HuH-7 (cell line): ENCODE measurements around the gene RFFL.
"Not testable (repeated sequence)": the region's sequence is repeated elsewhere in the genome, so short reads cannot be mapped to it uniquely, and the experiment has no call there.

Experiments used
- DNase-seq: peaks from one replicate; pipeline ENCODE4 v3.0.0; 2011; ENCODE audit warnings: low spot score

Gene RFFL, protein sequence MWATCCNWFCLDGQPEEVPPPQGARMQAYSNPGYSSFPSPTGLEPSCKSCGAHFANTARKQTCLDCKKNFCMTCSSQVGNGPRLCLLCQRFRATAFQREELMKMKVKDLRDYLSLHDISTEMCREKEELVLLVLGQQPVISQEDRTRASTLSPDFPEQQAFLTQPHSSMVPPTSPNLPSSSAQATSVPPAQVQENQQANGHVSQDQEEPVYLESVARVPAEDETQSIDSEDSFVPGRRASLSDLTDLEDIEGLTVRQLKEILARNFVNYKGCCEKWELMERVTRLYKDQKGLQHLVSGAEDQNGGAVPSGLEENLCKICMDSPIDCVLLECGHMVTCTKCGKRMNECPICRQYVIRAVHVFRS

DNA sequence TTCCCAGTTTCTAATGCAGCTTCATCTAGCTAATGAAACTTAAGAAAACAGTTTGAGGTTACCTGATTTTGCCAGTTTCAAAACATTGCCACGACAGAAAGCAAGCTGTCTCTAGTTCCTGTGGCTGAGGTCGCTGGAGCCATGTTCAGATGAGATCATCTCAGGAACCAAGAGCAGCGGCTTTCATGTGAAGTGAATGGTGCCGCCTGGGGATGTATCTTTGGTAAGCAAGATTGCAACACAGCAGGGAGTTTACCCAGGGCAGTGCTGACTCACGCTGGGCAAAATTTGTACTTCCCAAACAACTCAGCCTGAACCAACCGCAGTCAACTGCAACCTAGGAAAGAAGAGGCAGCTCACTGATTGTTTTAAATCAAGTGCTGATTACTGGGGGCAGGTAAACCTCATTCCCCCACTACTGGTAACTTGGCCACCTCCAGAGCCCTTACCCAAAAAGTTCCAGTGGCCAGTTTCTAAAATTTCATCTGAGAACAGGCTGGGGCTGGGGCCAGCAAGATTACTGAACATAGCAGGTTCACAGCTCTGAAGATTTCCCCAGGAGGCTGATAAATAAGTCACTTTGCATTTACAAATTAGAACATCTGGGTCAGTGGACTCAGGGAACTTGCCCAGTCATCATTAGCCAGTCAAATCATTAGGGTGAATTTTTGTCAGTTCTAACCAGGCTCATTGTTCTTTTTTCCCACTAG is at the start of gene RFFL:
Gene RFFL, minus strand, starts transcription at position 194 of the 710 bp plus-strand sequence. CDS start 37,154 bp downstream, outside the sequence.
- peak; percentile 80 for DNase-seq

DNA sequence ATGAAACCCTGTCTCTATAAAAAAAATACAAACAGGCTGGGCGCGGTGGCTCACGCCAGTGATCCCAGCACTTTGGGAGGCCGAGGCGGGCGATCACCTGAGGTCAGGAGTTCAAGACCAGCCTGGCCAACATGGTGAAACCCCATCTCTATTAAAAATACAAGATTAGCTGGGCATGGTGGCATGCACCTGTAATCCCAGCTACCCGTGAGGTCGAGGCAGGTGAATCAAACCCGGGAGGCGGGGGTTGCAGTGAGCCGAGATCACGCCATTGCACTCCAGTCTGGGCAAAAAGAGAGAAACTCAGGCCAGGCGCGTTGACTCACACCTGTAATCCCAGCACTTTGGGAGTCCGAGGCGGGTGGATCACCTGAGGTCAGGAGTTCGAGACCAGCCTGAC is 47.3 kb upstream of the RFFL start:
- DNase-seq = not testable (repeated sequence)

DNA sequence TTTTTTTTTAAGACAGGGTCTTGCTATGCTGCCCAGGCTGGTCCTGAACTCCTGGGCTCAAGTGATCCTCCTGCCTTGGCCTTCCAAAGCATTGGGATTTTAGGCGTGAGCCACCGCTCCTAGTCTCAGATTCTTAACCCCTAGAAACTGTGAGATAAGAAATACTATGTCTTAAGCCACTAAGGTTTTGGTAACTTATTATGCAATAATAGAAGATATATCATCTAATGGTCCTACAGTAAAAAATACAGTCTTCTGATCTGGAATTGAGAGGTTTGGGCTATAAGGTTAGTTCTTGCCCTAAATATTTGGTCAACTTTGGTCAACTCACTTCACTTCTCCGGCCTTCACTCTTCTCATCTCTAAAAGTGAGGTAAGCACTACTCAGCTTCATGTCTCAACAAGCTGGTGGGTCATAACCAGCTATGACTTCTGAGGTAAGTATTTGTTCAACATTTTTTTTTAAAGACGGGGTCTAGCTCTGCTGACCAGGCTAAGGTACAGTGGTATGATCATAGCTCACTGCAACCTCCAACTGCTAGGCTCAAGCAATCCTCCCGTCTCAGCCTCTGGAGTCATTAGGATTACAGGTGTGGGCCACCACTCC is 41.4 kb upstream of the RFFL start:
- no peak for DNase-seq

DNA sequence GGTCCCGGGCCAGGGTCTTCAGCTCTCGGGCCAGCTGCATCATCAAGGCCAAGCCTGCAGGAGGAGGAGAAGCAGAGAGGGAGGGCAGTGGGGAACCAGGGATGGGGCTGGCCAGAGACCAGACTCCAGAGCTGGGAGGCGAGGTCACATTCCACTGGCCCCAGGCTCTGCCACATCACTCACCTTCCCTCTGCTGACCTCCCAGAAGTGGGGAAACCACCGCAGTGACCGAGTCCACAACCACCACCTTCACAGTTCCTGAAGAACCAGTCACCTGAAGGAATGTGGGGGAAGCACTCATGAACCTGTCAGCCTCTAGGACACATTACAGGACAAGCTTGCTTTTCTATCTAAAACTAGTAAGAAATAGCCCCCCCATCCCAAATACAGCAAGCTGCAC is 39.8 kb upstream of the RFFL start:
- DNase-seq = no peak

DNA sequence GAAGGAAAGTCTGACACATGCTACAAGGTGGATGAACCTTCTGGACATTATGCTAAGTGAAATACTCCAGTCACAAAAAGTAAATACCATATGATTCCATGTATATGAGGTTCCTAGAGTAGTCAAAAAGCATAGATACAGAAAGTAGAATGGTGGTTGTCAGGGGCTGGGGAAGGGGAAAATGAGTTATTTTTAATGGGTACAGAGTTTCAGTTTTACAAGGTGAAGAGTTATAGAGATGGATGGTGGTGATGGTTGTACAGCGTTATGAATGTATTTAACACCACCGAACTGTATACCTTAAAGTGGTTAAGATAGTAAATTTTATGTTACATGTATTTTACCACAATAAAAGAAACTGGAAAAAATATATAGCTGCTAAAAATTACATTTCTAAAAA is 38.2 kb upstream of the RFFL start:
- no peak for DNase-seq

DNA sequence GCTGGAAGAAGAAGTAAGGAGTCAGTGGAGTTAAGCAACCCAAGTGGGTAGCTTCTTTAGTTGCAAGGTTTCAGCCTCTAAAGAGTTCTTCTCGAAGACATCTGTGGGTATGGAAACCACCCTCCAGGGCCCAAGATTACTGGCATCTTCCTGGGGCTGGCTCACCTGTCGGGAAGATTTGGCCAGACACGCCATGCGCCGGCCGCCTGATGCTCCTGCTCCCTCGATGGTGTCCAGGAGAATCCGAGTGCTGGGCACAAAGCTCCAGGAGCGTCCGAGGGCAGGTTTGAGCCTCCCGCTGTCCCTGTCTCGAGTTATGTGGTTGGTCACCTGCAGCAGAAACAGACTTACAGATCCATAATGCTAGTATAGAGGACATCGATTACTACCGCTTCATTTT is 37.5 kb upstream of the RFFL start:
- no peak for DNase-seq

DNA sequence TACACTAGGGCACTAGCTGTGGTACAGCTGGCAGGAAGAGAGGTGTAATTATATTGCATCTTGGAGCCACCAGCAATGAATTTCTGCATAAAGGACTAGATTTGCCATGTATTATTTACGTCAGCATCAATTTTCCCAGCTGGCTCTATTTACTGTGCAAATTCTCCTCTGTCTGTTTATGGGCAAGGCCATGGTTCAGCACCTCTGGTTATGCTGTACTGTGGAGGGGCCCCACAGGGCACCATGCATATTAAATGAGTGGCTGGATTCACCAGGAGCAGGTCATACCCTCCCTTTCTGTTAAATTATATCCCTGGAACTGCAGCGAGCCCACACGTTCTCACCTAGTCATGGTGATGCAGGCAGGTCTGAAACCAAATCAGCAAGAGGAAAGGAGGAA is 36.4 kb upstream of the RFFL start:
- no peak for DNase-seq

DNA sequence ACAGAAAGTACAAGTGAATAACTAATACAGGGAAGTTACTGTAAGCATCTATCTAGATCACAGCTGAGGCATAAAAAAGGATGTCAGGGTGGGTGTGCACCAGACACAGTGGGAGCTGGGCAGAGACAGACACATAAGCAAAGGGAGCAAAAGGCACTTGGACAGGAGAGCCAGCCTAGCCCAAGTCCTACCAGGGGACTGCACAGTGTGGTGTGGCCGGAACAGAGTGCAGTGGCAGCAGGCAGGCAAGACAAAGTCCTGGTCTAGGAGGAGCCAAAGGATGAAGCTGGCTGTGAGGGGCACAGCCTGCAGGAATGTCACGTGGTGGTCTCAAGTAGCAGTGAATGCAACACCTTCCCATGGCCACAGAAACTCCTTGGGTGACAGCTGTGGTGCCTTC is 34.3 kb upstream of the RFFL start:
- no peak for DNase-seq

DNA sequence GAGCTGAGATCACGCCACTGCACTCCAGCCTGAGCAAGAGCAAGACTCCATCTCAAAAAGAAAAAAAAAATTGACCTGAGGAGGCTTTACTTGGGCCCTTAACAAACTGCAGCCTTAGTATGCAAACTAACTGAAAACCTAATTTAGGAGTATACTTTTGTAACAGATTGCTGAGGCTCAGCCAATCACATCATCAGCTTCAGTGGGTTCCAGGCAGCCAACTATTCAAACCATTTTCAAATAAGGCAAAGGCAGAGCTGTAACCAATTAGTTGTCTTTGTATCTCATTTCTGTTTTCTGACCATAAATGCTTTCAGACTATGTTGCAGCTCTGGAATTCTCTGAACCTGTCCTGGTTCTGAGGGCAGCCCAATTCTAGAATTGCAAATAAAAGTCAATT is 32.2 kb upstream of the RFFL start:
- DNase-seq = no peak

DNA sequence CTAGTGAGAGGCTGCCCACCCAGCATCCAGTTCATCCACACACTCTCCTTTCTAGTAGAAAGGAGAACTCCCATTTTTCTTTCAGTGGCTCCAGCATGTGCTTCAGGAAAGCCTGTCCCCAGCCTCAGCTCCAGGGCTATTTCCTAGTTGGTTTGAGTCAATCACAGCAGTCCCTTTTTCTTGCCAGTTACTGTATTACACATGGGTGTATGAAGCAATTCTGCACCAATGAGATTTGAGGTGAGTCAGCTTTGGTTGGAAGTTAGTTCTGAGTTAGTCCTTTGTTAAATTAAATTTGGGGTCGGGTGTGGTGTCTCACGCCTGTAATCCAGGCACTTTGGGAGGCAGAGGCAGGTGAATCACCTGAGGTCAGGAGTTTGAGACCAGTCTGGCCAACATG is 31.4 kb upstream of the RFFL start:
- DNase-seq = no peak

DNA sequence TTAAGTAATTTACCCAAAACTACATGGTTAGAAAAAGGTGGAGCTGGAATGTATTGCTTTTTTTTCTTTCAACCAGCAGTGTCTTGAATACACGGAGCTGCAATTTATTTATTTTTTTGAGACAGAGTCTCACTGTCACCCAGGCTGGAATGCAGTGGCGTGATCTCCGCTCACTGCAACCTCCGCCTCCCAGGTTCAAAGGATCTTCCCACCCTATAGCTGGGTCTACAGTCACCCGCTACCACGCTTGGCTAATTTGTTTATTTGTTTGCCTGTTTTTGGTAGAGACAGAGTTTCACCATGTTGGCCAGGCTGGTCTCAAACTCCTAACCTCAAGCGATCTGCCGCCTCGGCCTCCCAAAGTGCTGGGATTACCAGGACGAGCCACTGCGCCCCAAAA is 27.2 kb upstream of the RFFL start:
- not testable (repeated sequence) for DNase-seq

DNA sequence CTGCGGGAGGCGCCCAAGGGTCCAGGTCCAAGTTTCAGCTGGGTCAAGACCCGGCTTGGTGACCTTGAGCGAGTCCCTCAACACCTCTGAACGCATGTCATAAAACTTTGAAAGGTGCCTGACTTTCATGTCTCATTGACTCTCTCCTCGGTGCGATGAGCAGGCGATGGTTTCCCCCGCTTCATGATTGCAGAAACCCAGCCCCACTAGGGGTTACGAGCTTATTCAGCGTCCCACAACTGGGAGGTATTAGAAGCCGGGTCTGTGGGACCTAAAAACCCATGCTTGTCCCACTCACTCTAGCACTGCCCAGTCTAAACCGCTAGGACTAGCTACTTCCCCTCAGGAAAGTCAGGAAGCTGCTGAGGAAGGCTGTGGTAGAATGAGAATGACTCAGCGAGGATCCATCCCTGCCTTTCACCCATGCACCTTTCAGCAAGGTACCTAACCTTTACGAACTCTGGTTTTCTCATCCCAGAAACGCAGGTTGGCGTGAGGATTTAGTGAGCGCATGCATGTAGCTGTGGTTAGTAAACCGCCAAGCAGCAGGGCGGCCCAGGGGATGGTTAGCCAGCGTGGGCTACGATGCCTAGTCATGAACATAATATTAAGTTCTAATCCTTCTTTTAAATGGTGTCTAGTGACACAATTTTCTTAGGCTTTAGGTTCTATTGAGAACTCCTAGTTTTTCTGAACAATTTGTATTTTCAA is 26.2 kb upstream of the RFFL start:
- DNase-seq = peak; percentile 77

DNA sequence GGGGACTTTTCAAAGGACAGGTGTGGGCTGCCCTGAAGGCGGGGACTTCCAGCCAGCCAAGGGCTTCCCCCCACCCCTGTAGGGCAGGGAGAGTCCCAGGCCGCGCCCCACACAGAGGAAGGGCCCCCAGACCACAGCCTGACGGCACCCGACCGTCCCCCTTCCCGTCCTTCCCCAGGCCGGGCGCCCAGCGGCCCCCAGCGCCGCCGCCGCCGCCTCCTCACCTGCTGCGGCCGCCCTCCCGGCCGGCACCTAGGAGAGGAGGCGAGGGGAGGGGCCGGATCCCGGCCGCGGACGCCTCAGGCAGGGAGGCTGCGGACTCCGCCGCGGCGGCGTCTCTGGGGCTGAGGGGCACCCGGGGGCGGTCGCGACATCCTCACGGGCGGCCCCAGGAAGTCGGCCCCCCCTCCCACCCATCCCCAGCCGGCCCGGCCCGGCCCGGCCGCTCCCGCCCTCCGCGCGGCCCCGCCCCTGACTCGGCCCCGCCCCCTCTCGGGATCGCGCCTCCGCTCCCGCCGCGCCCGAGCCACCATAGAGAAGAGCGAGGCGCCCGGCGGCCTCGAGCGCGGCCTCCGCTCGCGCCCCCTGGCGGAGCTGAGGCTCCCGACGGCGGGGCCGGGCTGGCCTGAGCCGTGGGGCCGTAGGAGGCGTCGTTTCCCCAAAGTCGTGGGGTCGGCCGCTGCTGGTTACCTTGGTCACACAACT is 25.5 kb upstream of the RFFL start:
- peak; percentile 81 for DNase-seq

DNA sequence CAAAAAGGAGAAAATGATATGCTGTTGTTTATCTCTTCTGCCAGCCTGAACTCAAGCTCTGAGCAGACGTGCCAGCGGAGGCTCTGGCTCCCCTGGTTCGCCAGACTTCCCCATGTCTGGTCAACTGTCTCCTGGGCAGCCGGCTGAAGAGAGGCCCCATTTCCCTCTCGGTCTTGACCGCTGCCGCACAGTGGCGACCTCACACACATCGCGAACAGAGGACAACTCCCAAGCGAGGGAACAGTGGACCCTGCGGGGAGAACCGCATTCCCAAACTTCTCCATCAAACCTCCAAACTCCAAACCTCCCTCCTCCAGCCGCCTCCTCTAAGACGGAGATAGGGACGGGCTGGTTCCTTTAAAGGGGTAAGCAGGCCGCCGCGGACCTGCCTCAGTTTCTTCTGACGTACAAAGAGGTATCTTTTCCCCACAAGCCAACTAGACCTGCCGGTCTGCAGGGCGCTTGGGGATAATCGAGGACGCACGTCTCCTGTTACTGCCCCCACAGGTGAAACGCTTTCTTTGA is 24.9 kb upstream of the RFFL start:
- DNase-seq = peak; percentile 45

DNA sequence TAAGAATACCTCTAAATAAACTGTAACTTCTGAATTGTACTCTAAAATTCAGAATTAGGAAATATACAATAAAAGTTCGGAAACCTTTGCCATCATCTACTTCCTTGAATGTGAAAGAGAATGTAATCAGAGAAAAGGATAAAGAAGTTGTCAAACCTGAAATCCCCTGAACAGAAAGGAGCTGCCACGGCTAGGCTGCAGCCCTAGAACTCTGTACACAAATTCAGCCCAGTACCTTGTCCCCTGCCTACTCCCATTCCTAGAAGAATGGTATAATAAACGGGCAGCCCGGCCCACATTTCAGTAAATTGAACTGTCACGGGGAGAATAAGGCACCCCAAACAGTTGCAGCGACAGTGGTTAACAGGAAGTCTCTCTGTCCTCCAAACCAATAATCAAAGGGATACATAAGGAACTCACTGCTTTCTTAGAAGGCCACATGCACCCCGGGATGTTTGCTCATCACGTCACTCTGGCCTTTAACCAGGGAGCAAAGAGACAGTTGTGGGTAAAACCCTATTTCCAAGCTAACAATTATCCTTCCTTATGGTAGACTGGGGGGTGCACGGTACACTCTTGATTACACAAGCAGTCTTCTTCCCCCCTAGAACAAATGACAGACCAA is 24.3 kb upstream of the RFFL start:
- DNase-seq = no peak

DNA sequence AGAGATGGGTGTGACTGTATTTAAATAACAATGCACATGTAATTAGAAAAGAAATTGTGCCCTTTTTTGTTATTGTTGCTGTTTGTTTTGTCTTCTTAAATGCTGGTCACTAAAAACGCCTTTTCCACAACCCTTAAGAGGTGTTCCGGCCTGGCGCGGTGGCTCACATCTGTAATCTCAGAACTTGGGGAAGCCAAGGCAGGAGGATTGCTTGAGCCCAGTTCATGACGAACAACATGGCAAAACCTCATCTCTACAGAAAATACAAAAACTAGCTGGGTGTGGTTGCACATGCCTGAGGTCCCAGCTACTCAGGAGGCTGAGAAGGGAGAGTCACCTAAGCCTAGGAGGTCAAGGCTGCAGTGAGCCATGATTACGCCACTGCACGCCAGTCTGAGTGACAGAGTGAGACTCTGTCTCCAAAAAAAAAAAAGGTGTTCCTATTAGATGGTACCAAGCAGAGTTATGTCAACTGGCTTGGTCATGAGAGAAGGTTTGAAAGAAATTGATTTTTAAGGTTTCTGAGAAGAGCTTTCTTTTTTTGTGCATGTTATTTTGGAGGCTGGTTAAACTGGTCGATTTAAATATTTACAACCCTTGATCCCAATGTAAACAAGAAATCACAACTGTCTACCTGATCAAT is 23.5 kb upstream of the RFFL start:
- no peak for DNase-seq

DNA sequence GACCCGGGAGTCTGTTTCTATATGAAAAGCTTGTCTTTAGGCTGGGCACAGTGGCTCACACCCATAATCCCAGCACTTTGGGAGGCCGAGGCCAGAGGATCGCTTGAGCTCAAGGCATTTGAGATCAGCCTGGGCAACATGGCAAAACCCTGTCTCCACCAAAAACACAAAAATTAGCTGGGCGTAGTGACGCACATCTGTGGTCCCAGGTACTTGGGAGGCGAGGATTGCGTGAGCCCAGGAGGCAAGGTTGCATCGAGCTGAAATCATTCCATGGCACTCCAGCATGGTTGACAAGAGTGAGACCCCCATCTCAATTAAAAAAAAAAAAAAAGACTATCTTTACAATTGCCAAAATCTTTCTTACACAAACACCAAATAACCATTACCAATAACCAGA is 22.7 kb upstream of the RFFL start:
- no peak for DNase-seq

DNA sequence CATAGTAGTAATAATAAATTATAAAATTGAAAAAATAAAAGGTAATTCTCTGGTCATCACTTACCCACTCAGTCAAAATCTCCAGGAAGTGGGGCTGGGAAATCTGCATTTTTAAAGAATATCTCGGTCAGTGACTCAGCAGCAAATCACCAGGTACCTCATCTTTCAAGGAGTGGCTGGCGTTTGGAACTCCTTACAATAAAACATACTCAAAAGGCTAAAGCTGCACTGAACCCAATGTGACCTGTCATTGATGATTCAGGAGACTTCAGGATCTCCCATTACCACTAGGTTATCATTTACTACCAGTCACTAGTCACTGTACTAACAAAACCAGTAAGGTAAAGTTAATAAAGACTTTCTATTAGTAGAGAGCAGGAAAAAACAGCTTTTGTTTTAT is 21.5 kb upstream of the RFFL start:
- DNase-seq = no peak

DNA sequence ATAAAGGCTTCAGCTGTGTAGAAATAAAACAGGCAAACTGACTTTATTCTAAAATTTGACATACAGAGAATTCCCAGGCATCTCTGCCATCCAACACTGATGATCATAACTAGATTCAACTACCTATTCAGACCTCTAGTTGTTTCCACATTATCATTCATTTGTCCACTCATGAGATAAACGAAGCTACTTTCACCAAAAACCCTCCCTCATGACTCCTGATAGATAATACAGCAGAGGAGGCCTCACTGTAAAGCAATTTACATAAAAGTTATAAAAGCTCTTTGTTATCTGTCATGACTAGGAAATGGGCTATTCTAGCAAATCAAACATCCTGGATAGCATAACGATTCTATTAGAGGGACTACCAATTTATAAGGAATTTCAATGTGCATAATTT is 19.6 kb upstream of the RFFL start:
- DNase-seq = no peak

DNA sequence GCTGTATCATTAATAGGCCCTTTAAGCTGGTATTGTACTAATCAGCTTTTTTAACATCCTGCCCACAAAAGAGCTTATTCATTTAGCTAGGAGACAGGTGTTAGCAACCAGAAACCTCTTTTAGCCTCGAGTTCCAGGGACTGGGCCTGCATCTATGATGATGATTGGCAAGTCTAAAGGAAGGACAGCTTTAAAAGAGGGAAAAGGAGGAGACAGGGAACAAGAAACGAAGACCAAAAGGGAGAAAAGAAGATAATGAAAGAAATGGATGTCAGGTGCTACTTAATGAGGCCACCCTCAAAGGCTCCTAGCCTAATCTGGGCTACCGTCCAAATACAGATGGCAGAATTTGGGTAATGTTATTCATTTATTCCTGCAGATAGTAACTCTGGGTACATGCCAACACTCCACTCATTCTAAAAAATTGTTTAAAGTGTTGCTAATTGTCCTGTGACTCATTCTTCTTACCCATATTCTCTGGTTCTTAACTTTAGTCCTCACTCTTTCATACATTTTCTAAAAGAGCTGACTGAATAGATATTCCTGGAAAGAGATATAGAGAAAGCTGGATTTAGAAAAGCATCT is 18.7 kb upstream of the RFFL start:
- no peak for DNase-seq
